ENCODE measurements around the gene CC2D2B.

DNA sequence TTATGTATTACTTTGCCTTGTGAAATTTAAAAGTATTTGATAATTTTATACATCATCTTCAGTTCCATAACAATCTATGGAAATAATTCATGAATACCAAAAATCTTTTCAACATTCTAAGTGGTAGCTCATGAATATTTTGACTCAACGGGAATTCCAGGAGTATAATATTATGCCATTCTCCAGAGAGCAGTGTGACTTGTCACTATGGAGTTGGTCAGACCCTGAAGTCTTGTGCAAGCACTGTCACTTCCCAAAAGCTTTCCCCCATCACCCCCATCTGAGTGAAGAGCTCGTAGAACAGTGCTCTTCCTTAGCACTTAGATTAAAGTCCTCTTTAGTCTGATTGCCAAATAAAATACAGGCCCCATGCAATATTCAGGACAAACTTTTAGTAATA, 106.2 kb downstream of the CC2D2B start:
- TF ChIP-seq, protein P1, sequence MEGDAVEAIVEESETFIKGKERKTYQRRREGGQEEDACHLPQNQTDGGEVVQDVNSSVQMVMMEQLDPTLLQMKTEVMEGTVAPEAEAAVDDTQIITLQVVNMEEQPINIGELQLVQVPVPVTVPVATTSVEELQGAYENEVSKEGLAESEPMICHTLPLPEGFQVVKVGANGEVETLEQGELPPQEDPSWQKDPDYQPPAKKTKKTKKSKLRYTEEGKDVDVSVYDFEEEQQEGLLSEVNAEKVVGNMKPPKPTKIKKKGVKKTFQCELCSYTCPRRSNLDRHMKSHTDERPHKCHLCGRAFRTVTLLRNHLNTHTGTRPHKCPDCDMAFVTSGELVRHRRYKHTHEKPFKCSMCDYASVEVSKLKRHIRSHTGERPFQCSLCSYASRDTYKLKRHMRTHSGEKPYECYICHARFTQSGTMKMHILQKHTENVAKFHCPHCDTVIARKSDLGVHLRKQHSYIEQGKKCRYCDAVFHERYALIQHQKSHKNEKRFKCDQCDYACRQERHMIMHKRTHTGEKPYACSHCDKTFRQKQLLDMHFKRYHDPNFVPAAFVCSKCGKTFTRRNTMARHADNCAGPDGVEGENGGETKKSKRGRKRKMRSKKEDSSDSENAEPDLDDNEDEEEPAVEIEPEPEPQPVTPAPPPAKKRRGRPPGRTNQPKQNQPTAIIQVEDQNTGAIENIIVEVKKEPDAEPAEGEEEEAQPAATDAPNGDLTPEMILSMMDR (IDR thresholded peaks at IDR 0.05) = no peak
- no peak for TF ChIP-seq EP300 (IDR thresholded peaks at IDR 0.05)
- TF ChIP-seq POLR2A (IDR thresholded peaks at IDR 0.05) = no peak
